Cardiac septum (tissue), 1 donor: Measurements from ENCODE around the gene TLCD3A. TPM values are rescaled to one million over a fixed set of nuclear protein-coding genes. Genes with fewer than 3 reads are reported as not detected.
A peak's percentile ranks its signal among the peaks of the same experiment; 100 is the strongest.
"Not testable (repeated sequence)": the region's sequence is repeated elsewhere in the genome, so short reads cannot be mapped to it uniquely, and the experiment has no call there.

Source experiments
- DNase-seq: peaks from one replicate; pipeline ENCODE4 v3.0.0-alpha.2; 2020; ENCODE audit warnings: low spot score
- intact Hi-C: fragments of 100-400 bp; cut with DNase I; formaldehyde crosslinking; loops from one replicate; pipeline ENCODE4 v1.14.0; 2022
- total RNA-seq: library from RNA; stranded (reverse); fragmentation: NEBNext Ultra II Directional; extraction: Animal tissue kit (Norgen Biotek cat#: 25700); gene quantifications from one replicate; pipeline ENCODE4 v1.2.1, GENCODE V29; 2021
- donor health status: DM: no; HTN: no; CAD: no.

Gene TLCD3A
- total RNA-seq, 1 donor from 2014 or later: 5.1 TPM

- intact Hi-C loops: no loop called here
- no peak for DNase-seq
These were observed 41.9 kb downstream of the TLCD3A start for GRCh38 chr17:774313-774584.

GRCh38 chr17:778096-778495 is 45.7 kb downstream of the TLCD3A start:
- intact Hi-C loops: no loop called here
- DNase-seq: no peak

GRCh38 chr17:781805-782731 is 49.7 kb downstream of the TLCD3A start, which contains the start of the genes GLOD4 and MRM3:
TSS of gene GLOD4 (minus strand) at chr17:782280. CDS start at chr17:782255, 25 bp downstream.
TSS of gene MRM3 (plus strand) at chr17:782353. CDS start at chr17:782379, 26 bp downstream.
- intact Hi-C loops: no loop called here
- DNase-seq: peak; percentile 96

GRCh38 chr17:784143-784542 is 51.7 kb downstream of the TLCD3A start:
- DNase-seq: no peak
- intact Hi-C loops: no loop called here

- intact Hi-C loops, DNase-seq: not testable (repeated sequence)
These were observed 53.5 kb downstream of the TLCD3A start for GRCh38 chr17:785901-786300.

GRCh38 chr17:787641-788221 is 55.3 kb downstream of the TLCD3A start:
- intact Hi-C loops: no loop called here
- no peak for DNase-seq

GRCh38 chr17:788551-788950 is 56.2 kb downstream of the TLCD3A start:
- intact Hi-C loops: no loop called here
- DNase-seq: no peak

GRCh38 chr17:789160-789840 is 56.9 kb downstream of the TLCD3A start:
- DNase-seq: no peak
- intact Hi-C loops: no loop called here

- intact Hi-C loops: loop anchor here (5.0 kb wide), 1 partner anchor 267 kb away; no protein-coding TSS in a partner anchor
- not testable (repeated sequence) for DNase-seq
These were observed 57.8 kb downstream of the TLCD3A start for GRCh38 chr17:789931-790873.

GRCh38 chr17:790874-791247 is 58.5 kb downstream of the TLCD3A start:
- DNase-seq: not testable (repeated sequence)
- intact Hi-C loops: loop anchor here (5.0 kb wide), 1 partner anchor 266 kb away; no protein-coding TSS in a partner anchor

- DNase-seq: no peak
- intact Hi-C loops: loop anchor here (5.0 kb wide), 1 partner anchor 265 kb away; no protein-coding TSS in a partner anchor
These were observed 59.4 kb downstream of the TLCD3A start for GRCh38 chr17:791829-792228.

GRCh38 chr17:792277-792676 is 59.9 kb downstream of the TLCD3A start:
- intact Hi-C loops: loop anchor here (5.0 kb wide), 1 partner anchor 265 kb away; no protein-coding TSS in a partner anchor
- DNase-seq: no peak

Other genes starting within 250 kb of the TLCD3A start
- 44.5 TPM for gene VPS53, start 17.8 kb upstream of the TLCD3A start, total RNA-seq
- gene GEMIN4, start 19.7 kb downstream of the TLCD3A start, total RNA-seq: 10.9 TPM
- gene GLOD4, start 49.7 kb downstream of the TLCD3A start, total RNA-seq: 33.8 TPM
- gene MRM3, start 49.8 kb downstream of the TLCD3A start, total RNA-seq: 15.9 TPM
- 14.3 TPM for gene NXN, start 247.2 kb downstream of the TLCD3A start, total RNA-seq